Upper lobe of left lung (tissue), 4 donors: Measurements from ENCODE around the gene SRP54.

Experiments
- POLR2A ChIP-seq, 4 donors: fragments of 450-650 bp; IDR thresholded peaks; one replicate each; pipeline ENCODE4 v1.5.1; 2016 to 2017; ENCODE audit warnings: antibody characterized with exemption in 4 of 4, mild to moderate bottlenecking in 2 of 4
- POLR2AphosphoS5 ChIP-seq, 2 donors: sonication (generic); formaldehyde crosslinking; IDR thresholded peaks; one replicate each; pipeline ENCODE4 v1.5.1; 2017; ENCODE audit warnings: antibody characterized with exemption in 2 of 2
- TF ChIP-seq, protein P1 (sequence below), 6 experiments: fragments of 450-650 bp in 4 of 6; fragments of 200-600 bp in 2 of 6; sonication (generic) in 2 of 6; IDR thresholded peaks; one replicate each; pipeline ENCODE4 v1.5.1; 2016 to 2019; ENCODE audit warnings: antibody characterized with exemption in 6 of 6

DNA sequence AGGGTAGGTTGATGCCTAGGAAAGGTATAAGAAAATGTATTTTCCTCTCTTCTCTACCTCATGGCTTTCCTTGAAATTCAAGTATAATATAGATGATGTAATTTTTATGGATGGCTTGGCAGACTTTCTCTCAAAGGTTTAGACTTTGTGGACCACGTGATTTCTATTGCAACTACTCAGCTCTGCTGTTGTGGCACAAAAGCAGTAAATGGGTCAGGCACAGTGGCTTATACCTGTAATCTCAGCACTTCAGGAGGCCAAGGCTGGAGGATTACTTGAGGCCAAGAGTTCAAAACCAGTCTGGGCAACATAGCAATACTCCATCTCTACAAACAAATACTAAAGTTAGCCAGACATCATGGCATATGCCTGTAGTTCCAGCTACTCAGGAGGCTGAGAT, 22.0 kb downstream of the SRP54 start:
- no peak for TF ChIP-seq POLR2A (IDR thresholded peaks at IDR 0.05)
- TF ChIP-seq, protein P1, sequence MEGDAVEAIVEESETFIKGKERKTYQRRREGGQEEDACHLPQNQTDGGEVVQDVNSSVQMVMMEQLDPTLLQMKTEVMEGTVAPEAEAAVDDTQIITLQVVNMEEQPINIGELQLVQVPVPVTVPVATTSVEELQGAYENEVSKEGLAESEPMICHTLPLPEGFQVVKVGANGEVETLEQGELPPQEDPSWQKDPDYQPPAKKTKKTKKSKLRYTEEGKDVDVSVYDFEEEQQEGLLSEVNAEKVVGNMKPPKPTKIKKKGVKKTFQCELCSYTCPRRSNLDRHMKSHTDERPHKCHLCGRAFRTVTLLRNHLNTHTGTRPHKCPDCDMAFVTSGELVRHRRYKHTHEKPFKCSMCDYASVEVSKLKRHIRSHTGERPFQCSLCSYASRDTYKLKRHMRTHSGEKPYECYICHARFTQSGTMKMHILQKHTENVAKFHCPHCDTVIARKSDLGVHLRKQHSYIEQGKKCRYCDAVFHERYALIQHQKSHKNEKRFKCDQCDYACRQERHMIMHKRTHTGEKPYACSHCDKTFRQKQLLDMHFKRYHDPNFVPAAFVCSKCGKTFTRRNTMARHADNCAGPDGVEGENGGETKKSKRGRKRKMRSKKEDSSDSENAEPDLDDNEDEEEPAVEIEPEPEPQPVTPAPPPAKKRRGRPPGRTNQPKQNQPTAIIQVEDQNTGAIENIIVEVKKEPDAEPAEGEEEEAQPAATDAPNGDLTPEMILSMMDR (IDR thresholded peaks at IDR 0.05) = no peak
- no peak for TF ChIP-seq POLR2AphosphoS5 (IDR thresholded peaks at IDR 0.05)
